NT2/D1 (cell line): ENCODE results near the gene GPRIN1.

Experiments used
- SUZ12 ChIP-seq: IDR thresholded peaks from 2 replicates; pipeline ENCODE4 v1.6.1; 2011; ENCODE audit not compliant: insufficient read length, insufficient read depth; ENCODE audit errors: extremely low read depth
- YY1 ChIP-seq: IDR thresholded peaks from 2 replicates; pipeline ENCODE4 v1.6.1; 2011; ENCODE audit not compliant: insufficient read length, insufficient read depth
- ZNF274 ChIP-seq: IDR thresholded peaks from 2 replicates; pipeline ENCODE4 v1.6.1; 2011; ENCODE audit warnings: mild to moderate bottlenecking, low read depth, low read length

DNA sequence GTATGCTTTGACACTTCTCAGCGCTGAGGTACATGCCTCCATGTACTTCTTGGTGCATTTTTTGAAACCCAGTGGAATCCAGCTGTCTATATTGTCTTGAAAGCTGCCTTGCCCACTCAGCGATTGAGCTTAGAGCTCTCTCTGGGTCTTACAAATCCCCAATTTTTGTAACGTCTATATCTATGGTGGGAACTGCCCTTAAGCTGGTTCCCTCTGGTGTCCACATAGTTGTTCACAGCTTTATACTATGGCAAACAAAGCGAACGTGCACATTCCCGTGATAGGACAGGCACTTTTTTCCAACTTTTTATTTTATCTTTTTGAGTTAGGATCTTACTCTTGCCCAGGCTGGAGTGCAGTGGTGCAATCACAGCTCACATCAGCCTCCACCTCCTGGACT is 39.9 kb downstream of the GPRIN1 start:
- TF ChIP-seq ZNF274 (no peak), SUZ12 (no peak), YY1 (no peak)
